K562 (cell line): ENCODE data around the gene PEDS1. TPM values are rescaled to one million over a fixed set of nuclear protein-coding genes. Genes with fewer than 3 reads are reported as not detected.

Source experiments
- CREB1 ChIP-seq, 2 experiments: sonication (generic) in 1 of 2; formaldehyde crosslinking in 1 of 2; IDR thresholded peaks; 2 replicates each; pipeline versions ENCODE4 v1.6.1 to v1.8.0; 2012 to 2022; ENCODE audit warnings: inconsistent platforms in 1 of 2, mild to moderate bottlenecking in 1 of 2, missing genetic modification reagents in 1 of 2, moderate library complexity in 1 of 2
- CUX1 ChIP-seq: fragments of 200-800 bp; sonication (Bioruptor generic); IDR thresholded peaks from 2 replicates; pipeline ENCODE4 v1.6.1; 2016; ENCODE audit warnings: missing genetic modification characterization, missing compliant biosample characterization
- DLX4 ChIP-seq: fragments of 250-450 bp; sonication (Bioruptor Pico); IDR thresholded peaks from 2 replicates; pipeline ENCODE4 v1.6.1; 2021; ENCODE audit warnings: mild to moderate bottlenecking
- FOXA1 ChIP-seq: fragments of 450-650 bp; IDR thresholded peaks from 2 replicates; pipeline ENCODE4 v1.6.1; 2016; ENCODE audit warnings: mild to moderate bottlenecking, borderline replicate concordance
- HES1 ChIP-seq: fragments of 450-650 bp; IDR thresholded peaks from 2 replicates; pipeline ENCODE4 v1.6.1; 2016; ENCODE audit warnings: low read depth, mild to moderate bottlenecking, moderate library complexity
- HINFP ChIP-seq: fragments of 450-650 bp; conservative IDR thresholded peaks from 2 replicates; pipeline ENCODE4 v1.6.1; 2016; ENCODE audit warnings: missing genetic modification characterization, low read depth, mild to moderate bottlenecking, control low read depth, missing compliant biosample characterization
- HLTF ChIP-seq: fragments of 450-650 bp; IDR thresholded peaks from 2 replicates; pipeline ENCODE4 v1.6.1; 2016
- KAT2B ChIP-seq: IDR thresholded peaks from one replicate; pipeline ENCODE4 v1.6.1; 2012; ENCODE audit warnings: low read depth, mild to moderate bottlenecking, control low read depth, inconsistent platforms, low read length, moderate library complexity
- NR4A1 ChIP-seq, 2 experiments: fragments of 250-450 bp in 1 of 2; fragments of 450-650 bp in 1 of 2; sonication (Bioruptor Pico) in 1 of 2; IDR thresholded peaks; 2 replicates each; pipeline versions ENCODE4 v1.4.0 to v1.6.1; 2016 to 2020; ENCODE audit warnings: mild to moderate bottlenecking in 2 of 2, missing compliant biosample characterization in 1 of 2, missing genetic modification characterization in 1 of 2, moderate library complexity in 1 of 2
- NUFIP1 ChIP-seq: fragments of 450-650 bp; IDR thresholded peaks from 2 replicates; pipeline ENCODE4 v1.6.1; 2018; ENCODE audit not compliant: partially characterized antibody
- SAP30 ChIP-seq: fragments of 200-600 bp; sonication (generic); IDR thresholded peaks from 2 replicates; pipeline ENCODE4 v1.6.1; 2012; ENCODE audit warnings: borderline replicate concordance, low read depth, mild to moderate bottlenecking, moderate library complexity, low read length, control low read depth, inconsistent platforms; ENCODE audit not compliant: insufficient read depth, poor library complexity, severe bottlenecking
- SMAD3 ChIP-seq: fragments of 450-650 bp; formaldehyde crosslinking; conservative IDR thresholded peaks from 2 replicates; pipeline ENCODE4 v1.4.0; 2020; ENCODE audit warnings: mild to moderate bottlenecking
- SNRNP70 ChIP-seq: fragments of 200-400 bp; formaldehyde crosslinking; optimal IDR thresholded peaks from 2 replicates; pipeline ENCODE3; 2017; ENCODE audit warnings: low read depth, low read length
- SRSF3 ChIP-seq: fragments of 200-400 bp; formaldehyde crosslinking; IDR thresholded peaks from 2 replicates; pipeline ENCODE4 v1.6.1; 2016; ENCODE audit warnings: mild to moderate bottlenecking, low read length, moderate library complexity; ENCODE audit not compliant: insufficient read depth
- TRIM28 ChIP-seq: fragments of 450-650 bp; IDR thresholded peaks from 2 replicates; pipeline ENCODE4 v1.6.1; 2017
- ZKSCAN8 ChIP-seq: fragments of 200-800 bp; sonication (Bioruptor generic); IDR thresholded peaks from 2 replicates; pipeline ENCODE4 v1.6.1; 2016; ENCODE audit warnings: missing genetic modification characterization, missing compliant biosample characterization
- ZNF347 ChIP-seq: fragments of 450-650 bp; formaldehyde crosslinking; IDR thresholded peaks from 2 replicates; pipeline ENCODE4 v1.4.0; 2020; ENCODE audit warnings: low read depth, mild to moderate bottlenecking, moderate library complexity
- ZNF764 ChIP-seq: fragments of 250-450 bp; sonication (Bioruptor Pico); IDR thresholded peaks from 2 replicates; pipeline ENCODE4 v1.4.0; 2020; ENCODE audit warnings: low read depth, mild to moderate bottlenecking, moderate library complexity
- ZNF77 ChIP-seq: fragments of 250-450 bp; sonication (Bioruptor Pico); IDR thresholded peaks from 2 replicates; pipeline ENCODE4 v1.5.0; 2020
- polyA plus RNA-seq, 8 experiments: library from polyadenylated mRNA; depleted of rRNA in 4 of 8; stranded (reverse) in 5 of 8; unstranded in 3 of 8; fragments of >200 nt; fragmentation: Nextera tagmentation in 2 of 8; fragmentation: Illumina TruSeq in 1 of 8; extraction: Ambion mirVana in 2 of 8; extraction: Trizol in 1 of 8; gene quantifications; 2 replicates each; pipeline versions ENCODE4 v1.2.1 to v1.2.3, GENCODE V29; 2011 to 2014; ENCODE audit warnings: inconsistent platforms in 1 of 8, missing spikeins in 1 of 8
- total RNA-seq, 7 experiments: library from RNA; depleted of rRNA in 6 of 7; stranded (reverse); fragments of >200 nt in 6 of 7; fragmentation: Illumina TruSeq in 2 of 7; extraction: Trizol in 2 of 7; gene quantifications; 2 replicates each; pipeline versions ENCODE4 v1.2.1 to v1.2.3, GENCODE V29; 2011 to 2021; ENCODE audit warnings: low replicate concordance in 1 of 7

PEDS1 gene
- total and polyA plus RNA-seq, 9 of the 15 experiments (the other 6 are each of a cell fraction or from before 2014, with no cell fraction given), result 2.9 to 38.5 (median 24.2) TPM

- TF ChIP-seq CUX1 (peak; percentile 12; the same call in 1 of the 2 replicates), NR4A1 (CRISPR knock-in tag; IDR thresholded peaks at IDR 0.05) (no peak), NR4A1 (tag; IDR thresholded peaks at IDR 0.05) (peak; percentile 70; the same call in 1 of the 2 replicates), DLX4 (CRISPR knock-in tag) (no peak), ZNF347 (no peak), ZKSCAN8 (CRISPR knock-in tag) (peak; percentile 41; the same call in 1 of the 2 replicates), SMAD3 (CRISPR knock-in tag) (0 out of 2 replicates have a peak, but pooled peaks have one; percentile 9), HINFP (peak; percentile 54), SRSF3 (no peak), SNRNP70 (no peak), CREB1 (IDR thresholded peaks at IDR 0.05) (peak; percentile 93), CREB1 (CRISPR knock-in tag; IDR thresholded peaks at IDR 0.05) (peak; percentile 86), SAP30 (peak; percentile 27), HES1 (0 out of 2 replicates have a peak, but pooled peaks have one; percentile 35), ZNF764 (CRISPR knock-in tag) (no peak), NUFIP1 (peak; percentile 36), FOXA1 (no peak), HLTF (no peak), KAT2B (no peak), TRIM28 (no peak; the same call in 1 of the 2 replicates), ZNF77 (CRISPR knock-in tag) (no peak)
Observed at GRCh38 chr20:50165684-50166554, 12.4 kb upstream of the PEDS1 start (continued).
